ENCODE data around the gene DTX3L.
"Not testable (repeated sequence)": the region's sequence is repeated elsewhere in the genome, so short reads cannot be mapped to it uniquely, and the experiment has no call there.

The DTX3L gene

GRCh38 chr3:122562923-122563716 is 1.0 kb upstream of the DTX3L start:
- no peak for DNase-seq

GRCh38 chr3:122563717-122564025 is 467 bp upstream of the DTX3L start:
- no peak for DNase-seq

GRCh38 chr3:122568131-122568530 is 4.0 kb downstream of the DTX3L start:
- DNase-seq = not testable (repeated sequence)

- DNase-seq = no peak
Measured at GRCh38 chr3:122568755-122569154, 4.6 kb downstream of the DTX3L start.

GRCh38 chr3:122572940-122573412 is 8.8 kb downstream of the DTX3L start:
- no peak for DNase-seq

GRCh38 chr3:122576174-122576940 is 12.2 kb downstream of the DTX3L start:
- DNase-seq = no peak

- DNase-seq = no peak
Measured at GRCh38 chr3:122577409-122578031, 13.4 kb downstream of the DTX3L start, which contains the start of gene PARP15. Gene PARP15 (plus strand): TSS chr3:122577650. CDS start chr3:122577668, 18 bp downstream.

GRCh38 chr3:122578069-122578740 is 14.1 kb downstream of the DTX3L start:
- no peak for DNase-seq

GRCh38 chr3:122580470-122580869 is 16.3 kb downstream of the DTX3L start:
- no peak for DNase-seq

- DNase-seq = no peak
Measured at GRCh38 chr3:122581622-122582021, 17.5 kb downstream of the DTX3L start.

GRCh38 chr3:122582390-122582789 is 18.3 kb downstream of the DTX3L start:
- DNase-seq = no peak

- no peak for DNase-seq
Measured at GRCh38 chr3:122586098-122586497, 22.0 kb downstream of the DTX3L start.

- no peak for DNase-seq
Measured at GRCh38 chr3:122586773-122587485, 22.8 kb downstream of the DTX3L start.

GRCh38 chr3:122587572-122587971 is 23.4 kb downstream of the DTX3L start:
- DNase-seq = no peak

GRCh38 chr3:122589297-122589696 is 25.2 kb downstream of the DTX3L start:
- no peak for DNase-seq

GRCh38 chr3:122590610-122591009 is 26.5 kb downstream of the DTX3L start:
- no peak for DNase-seq

GRCh38 chr3:122594025-122594424 is 29.9 kb downstream of the DTX3L start:
- DNase-seq = no peak

GRCh38 chr3:122598151-122598550 is 34.0 kb downstream of the DTX3L start:
- no peak for DNase-seq

GRCh38 chr3:122598556-122598955 is 34.4 kb downstream of the DTX3L start:
- no peak for DNase-seq

GRCh38 chr3:122602011-122602710 is 38.0 kb downstream of the DTX3L start:
- no peak for DNase-seq

- DNase-seq = no peak
Measured at GRCh38 chr3:122603056-122603455, 38.9 kb downstream of the DTX3L start.

- no peak for DNase-seq
Measured at GRCh38 chr3:122606330-122606729, 42.2 kb downstream of the DTX3L start.

All from NCI-H748 treated with DMSO at 0.1 percent for 48 hours (cell line).